ENCODE data around the gene SPNS3.
A peak's percentile ranks its signal among the peaks of the same experiment; 100 is the strongest.

- TF ChIP-seq, protein P1, sequence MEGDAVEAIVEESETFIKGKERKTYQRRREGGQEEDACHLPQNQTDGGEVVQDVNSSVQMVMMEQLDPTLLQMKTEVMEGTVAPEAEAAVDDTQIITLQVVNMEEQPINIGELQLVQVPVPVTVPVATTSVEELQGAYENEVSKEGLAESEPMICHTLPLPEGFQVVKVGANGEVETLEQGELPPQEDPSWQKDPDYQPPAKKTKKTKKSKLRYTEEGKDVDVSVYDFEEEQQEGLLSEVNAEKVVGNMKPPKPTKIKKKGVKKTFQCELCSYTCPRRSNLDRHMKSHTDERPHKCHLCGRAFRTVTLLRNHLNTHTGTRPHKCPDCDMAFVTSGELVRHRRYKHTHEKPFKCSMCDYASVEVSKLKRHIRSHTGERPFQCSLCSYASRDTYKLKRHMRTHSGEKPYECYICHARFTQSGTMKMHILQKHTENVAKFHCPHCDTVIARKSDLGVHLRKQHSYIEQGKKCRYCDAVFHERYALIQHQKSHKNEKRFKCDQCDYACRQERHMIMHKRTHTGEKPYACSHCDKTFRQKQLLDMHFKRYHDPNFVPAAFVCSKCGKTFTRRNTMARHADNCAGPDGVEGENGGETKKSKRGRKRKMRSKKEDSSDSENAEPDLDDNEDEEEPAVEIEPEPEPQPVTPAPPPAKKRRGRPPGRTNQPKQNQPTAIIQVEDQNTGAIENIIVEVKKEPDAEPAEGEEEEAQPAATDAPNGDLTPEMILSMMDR (tag by site-specific recombination; IDR thresholded peaks at IDR 0.05), result peak; percentile 67
- TF ChIP-seq REST (tag by site-specific recombination; IDR thresholded peaks at IDR 0.05) (no peak), ZFP41 (tag by site-specific recombination; IDR thresholded peaks at IDR 0.05; ENCODE audit: borderline replicate concordance) (no peak), ZNF175 (tag by site-specific recombination; IDR thresholded peaks at IDR 0.05) (no peak), ZNF776 (tag by site-specific recombination; IDR thresholded peaks at IDR 0.05; ENCODE audit: borderline replicate concordance) (no peak), ZNF549 (tag by site-specific recombination; IDR thresholded peaks at IDR 0.05) (no peak), ZNF366 (tag by site-specific recombination; conservative IDR thresholded peaks at IDR 0.05) (no peak), ZNF280C (tag by site-specific recombination; IDR thresholded peaks at IDR 0.05) (no peak), ZNF350 (tag by site-specific recombination; IDR thresholded peaks at IDR 0.05) (no peak), ZNF76 (tag by site-specific recombination; IDR thresholded peaks at IDR 0.05; ENCODE audit: borderline replicate concordance, low read depth) (no peak), ZNF274 (IDR thresholded peaks at IDR 0.05; ENCODE audit: low read length) (no peak), ZNF274 (tag by site-specific recombination; IDR thresholded peaks at IDR 0.05; ENCODE audit: borderline replicate concordance) (no peak)
- TF ChIP-seq, protein P2, sequence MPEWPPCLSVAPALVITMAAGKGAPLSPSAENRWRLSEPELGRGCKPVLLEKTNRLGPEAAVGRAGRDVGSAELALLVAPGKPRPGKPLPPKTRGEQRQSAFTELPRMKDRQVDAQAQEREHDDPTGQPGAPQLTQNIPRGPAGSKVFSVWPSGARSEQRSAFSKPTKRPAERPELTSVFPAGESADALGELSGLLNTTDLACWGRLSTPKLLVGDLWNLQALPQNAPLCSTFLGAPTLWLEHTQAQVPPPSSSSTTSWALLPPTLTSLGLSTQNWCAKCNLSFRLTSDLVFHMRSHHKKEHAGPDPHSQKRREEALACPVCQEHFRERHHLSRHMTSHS (tag by site-specific recombination; IDR thresholded peaks at IDR 0.05), result no peak
- TF ChIP-seq, protein P3, sequence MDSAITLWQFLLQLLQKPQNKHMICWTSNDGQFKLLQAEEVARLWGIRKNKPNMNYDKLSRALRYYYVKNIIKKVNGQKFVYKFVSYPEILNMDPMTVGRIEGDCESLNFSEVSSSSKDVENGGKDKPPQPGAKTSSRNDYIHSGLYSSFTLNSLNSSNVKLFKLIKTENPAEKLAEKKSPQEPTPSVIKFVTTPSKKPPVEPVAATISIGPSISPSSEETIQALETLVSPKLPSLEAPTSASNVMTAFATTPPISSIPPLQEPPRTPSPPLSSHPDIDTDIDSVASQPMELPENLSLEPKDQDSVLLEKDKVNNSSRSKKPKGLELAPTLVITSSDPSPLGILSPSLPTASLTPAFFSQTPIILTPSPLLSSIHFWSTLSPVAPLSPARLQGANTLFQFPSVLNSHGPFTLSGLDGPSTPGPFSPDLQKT (IDR thresholded peaks at IDR 0.05; ENCODE audit: borderline replicate concordance, low read depth, low read length), result no peak
Observed at GRCh38 chr17:4420692-4421131, 13.0 kb upstream of the SPNS3 start.

All from HEK293 (cell line).